ENCODE measurements around the gene OR7D2. TPM values are rescaled to one million over a fixed set of nuclear protein-coding genes. Genes with fewer than 3 reads are reported as not detected.

Gene OR7D2
- total RNA-seq = under 1 TPM in 1 of 3 donors, not detected in 2; 0.16 TPM

- H3K4me1 ChIP-seq = no peaks in the 10 kb centered on the region
- H3K27me3 ChIP-seq = no peaks in the 10 kb centered on the region
- H3K9me3 ChIP-seq = no peaks in the 10 kb centered on the region
- H3K4me3 ChIP-seq = no peak within 1 kb of the TSS
- H3K27ac ChIP-seq = no peak within 1 kb of the TSS
- no peaks in the 10 kb centered on the region for H3K36me3 ChIP-seq
- intact Hi-C loops (cut with DNase I; ENCODE audit: low total_unique reads) = no loop called here
- no peak for DNase-seq (ENCODE audit: low spot score in 2 of 2)
- TF ChIP-seq POLR2AphosphoS5 (IDR thresholded peaks at IDR 0.05) = no peak
- no peak for TF ChIP-seq CTCF (IDR thresholded peaks at IDR 0.05)
- TF ChIP-seq POLR2A (IDR thresholded peaks at IDR 0.05) = no peak
Measured at GRCh38 chr19:9178901-9179300, at the start of gene OR7D2. OR7D2 (plus strand) TSS chr19:9178979; CDS start chr19:9185782, 6,803 bp downstream.

GRCh38 chr19:9130965-9131364, 47.8 kb upstream of the OR7D2 start:
- no peaks in the 10 kb centered on the region for H3K9me3 ChIP-seq

GRCh38 chr19:9132422-9132821, 46.4 kb upstream of the OR7D2 start:
- H3K27ac ChIP-seq = no peak overlapping the region
- peaks cover 0 to 4% of the 10 kb centered on the region in 2 donors for H3K27me3 ChIP-seq
- no peaks in the 10 kb centered on the region for H3K36me3 ChIP-seq
- no peak overlapping the region for H3K4me3 ChIP-seq
- H3K4me1 ChIP-seq = no peaks in the 10 kb centered on the region
- no peak for TF ChIP-seq CTCF (IDR thresholded peaks at IDR 0.05)
- TF ChIP-seq POLR2A (IDR thresholded peaks at IDR 0.05) = no peak
- TF ChIP-seq POLR2AphosphoS5 (IDR thresholded peaks at IDR 0.05) = no peak
- DNase-seq (ENCODE audit: low spot score in 2 of 2) = no peak
- intact Hi-C loops (cut with DNase I; ENCODE audit: low total_unique reads) = no loop called here
- H3K9me3 ChIP-seq = no peaks in the 10 kb centered on the region

More at GRCh38 chr19:9130965-9131364, 47.8 kb upstream of the OR7D2 start:
- intact Hi-C loops (cut with DNase I; ENCODE audit: low total_unique reads) = no loop called here
- Histone ChIP-seq H3K27me3 (peaks cover 0 to 7% of the 10 kb centered on the region in 2 donors), H3K4me1 (no peaks in the 10 kb centered on the region), H3K27ac (no peak overlapping the region), H3K4me3 (no peak overlapping the region), H3K36me3 (no peaks in the 10 kb centered on the region)
- TF ChIP-seq CTCF (IDR thresholded peaks at IDR 0.05) = no peak
- no peak for TF ChIP-seq POLR2AphosphoS5 (IDR thresholded peaks at IDR 0.05)
- no peak for TF ChIP-seq POLR2A (IDR thresholded peaks at IDR 0.05)
- DNase-seq (ENCODE audit: low spot score in 2 of 2) = no peak

- Histone ChIP-seq H3K27ac (peak overlapping the region; percentile 92 to 93), H3K36me3 (no peaks in the 10 kb centered on the region), H3K27me3 (no peaks in the 10 kb centered on the region), H3K4me1 (peaks cover 0 to 8% of the 10 kb centered on the region in 2 donors), H3K4me3 (peak overlapping the region; percentile 76 to 93 (median 79)), H3K9me3 (peaks cover 7% of the 10 kb centered on the region in 2 donors)
- TF ChIP-seq CTCF (IDR thresholded peaks at IDR 0.05) = no peak
- no peak for TF ChIP-seq POLR2A (IDR thresholded peaks at IDR 0.05)
- no peak for TF ChIP-seq POLR2AphosphoS5 (IDR thresholded peaks at IDR 0.05)
- intact Hi-C loops (cut with DNase I; ENCODE audit: low total_unique reads) = no loop called here
- no peak for DNase-seq (ENCODE audit: low spot score in 2 of 2)
Measured at GRCh38 chr19:9139609-9140158, 39.1 kb upstream of the OR7D2 start.

GRCh38 chr19:9140159-9140874, 38.5 kb upstream of the OR7D2 start, which contains the start of gene ZNF317:
ZNF317 (plus strand) TSS chr19:9140397; CDS start chr19:9156017, 15,620 bp downstream.
- Histone ChIP-seq H3K36me3 (no peaks in the 10 kb centered on the region), H3K9me3 (peaks cover 13 to 14% of the 10 kb centered on the region in 2 donors), H3K27me3 (no peaks in the 10 kb centered on the region), H3K27ac (peak within 1 kb of the TSS; percentile 92 to 93), H3K4me3 (peak within 1 kb of the TSS; percentile 76 to 93 (median 79)), H3K4me1 (peaks cover 0 to 8% of the 10 kb centered on the region in 2 donors)
- no peak for TF ChIP-seq CTCF (IDR thresholded peaks at IDR 0.05)
- TF ChIP-seq POLR2A (IDR thresholded peaks at IDR 0.05) = peak; percentile 35
- peak; percentile 72 to 92 (median 78) for TF ChIP-seq POLR2AphosphoS5 (IDR thresholded peaks at IDR 0.05)
- intact Hi-C loops (cut with DNase I; ENCODE audit: low total_unique reads) = no loop called here
- DNase-seq (ENCODE audit: low spot score in 2 of 2) = peak; percentile 87 to 91
